Measurements from ENCODE around the gene CCDC73. TPM values are rescaled to one million over a fixed set of nuclear protein-coding genes. Genes with fewer than 3 reads are reported as not detected.
"Not testable (repeated sequence)": the region's sequence is repeated elsewhere in the genome, so short reads cannot be mapped to it uniquely, and the experiment has no call there.

CCDC73 gene
- total and polyA plus RNA-seq, 4 donors: not detected

- no peaks in the 10 kb centered on the region for H3K9me3 ChIP-seq (ENCODE audit: control insufficient read depth, low read length)
- no peak overlapping the region for H3K27ac ChIP-seq (ENCODE audit: low read depth in 1 of 2, low read length in 2 of 2)
- DNase-seq (no peak), ATAC-seq (ENCODE audit: low FRiP score) (no peak)
- no peak overlapping the region for H3K4me3 ChIP-seq (ENCODE audit: low read length in 2 of 2)
- H3K36me3 ChIP-seq (ENCODE audit: control insufficient read depth in 1 of 2, insufficient read depth in 2 of 2, low read length in 1 of 2): no peaks in the 10 kb centered on the region
- intact Hi-C loops (cut with DNase I): no loop called here
- no peaks in the 10 kb centered on the region for H3K4me1 ChIP-seq (ENCODE audit: control insufficient read depth in 1 of 2, insufficient read depth in 2 of 2, low read length in 2 of 2)
- H3K27me3 ChIP-seq (ENCODE audit: control insufficient read depth in 1 of 2, insufficient read depth in 2 of 2, low read length in 1 of 2): no peaks in the 10 kb centered on the region
- WGBS, 2 donors: 37 to 51% methylated on average over 6 of the region's 6 CpGs
Measured at GRCh38 chr11:32830413-32830738, 35.9 kb upstream of the CCDC73 start.

DNA sequence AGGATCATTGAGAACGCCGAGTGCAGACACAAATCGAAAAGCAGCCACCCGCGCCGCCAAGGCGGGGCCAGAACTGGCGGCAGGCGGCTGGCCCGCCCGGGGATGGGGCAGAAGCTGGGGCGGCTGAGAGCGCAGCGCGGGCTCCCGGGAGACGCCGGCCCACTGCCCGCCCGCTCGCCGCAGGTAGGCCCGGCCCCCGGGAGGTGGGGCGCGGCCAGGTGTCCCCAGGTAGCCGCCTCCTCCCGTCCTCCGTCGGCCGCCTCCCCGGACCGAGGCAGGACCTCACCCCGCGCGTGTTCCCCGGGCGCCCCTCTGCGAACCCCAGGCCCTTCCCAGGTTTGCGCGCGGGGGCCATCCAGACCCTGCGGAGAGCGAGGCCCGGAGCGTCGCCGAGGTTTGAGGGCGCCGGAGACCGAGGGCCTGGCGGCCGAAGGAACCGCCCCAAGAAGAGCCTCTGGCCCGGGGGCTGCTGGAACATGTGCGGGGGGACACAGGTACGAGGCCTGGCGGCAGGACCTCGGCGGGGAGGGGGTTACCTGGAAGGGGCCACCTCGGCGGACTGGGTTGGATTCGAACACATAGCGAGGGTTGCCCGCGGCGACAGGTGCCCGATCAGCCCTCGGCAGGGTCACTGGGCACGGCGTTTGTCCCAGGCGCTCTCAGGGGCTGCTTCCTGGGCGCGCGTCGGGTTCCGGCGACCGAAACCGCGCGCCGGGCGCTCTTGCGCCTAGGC lies 35.4 kb upstream of the CCDC73 start, which contains the start of gene PRRG4:
Gene PRRG4, plus strand, starts transcription at position 248 of the 733 bp plus-strand sequence. CDS start 603 bp downstream, outside the sequence.
- intact Hi-C loops (cut with DNase I): no loop called here
- DNase-seq (peak; percentile 74 to 84), ATAC-seq (ENCODE audit: low FRiP score) (peak; percentile 85)
- WGBS, 2 donors: 2 to 3% methylated on average over 55 to 85 of the region's 85 CpGs
- peak within 1 kb of the TSS; percentile 29 to 34 for H3K4me3 ChIP-seq (ENCODE audit: low read length in 2 of 2)
- H3K27me3 ChIP-seq (ENCODE audit: control insufficient read depth in 1 of 2, insufficient read depth in 2 of 2, low read length in 1 of 2): no peaks in the 10 kb centered on the region
- no peak within 1 kb of the TSS for H3K27ac ChIP-seq (ENCODE audit: low read depth in 1 of 2, low read length in 2 of 2)
- no peaks in the 10 kb centered on the region for H3K36me3 ChIP-seq (ENCODE audit: control insufficient read depth in 1 of 2, insufficient read depth in 2 of 2, low read length in 1 of 2)
- H3K9me3 ChIP-seq (ENCODE audit: control insufficient read depth, low read length): no peaks in the 10 kb centered on the region
- H3K4me1 ChIP-seq (ENCODE audit: control insufficient read depth in 1 of 2, insufficient read depth in 2 of 2, low read length in 2 of 2): no peaks in the 10 kb centered on the region

DNA sequence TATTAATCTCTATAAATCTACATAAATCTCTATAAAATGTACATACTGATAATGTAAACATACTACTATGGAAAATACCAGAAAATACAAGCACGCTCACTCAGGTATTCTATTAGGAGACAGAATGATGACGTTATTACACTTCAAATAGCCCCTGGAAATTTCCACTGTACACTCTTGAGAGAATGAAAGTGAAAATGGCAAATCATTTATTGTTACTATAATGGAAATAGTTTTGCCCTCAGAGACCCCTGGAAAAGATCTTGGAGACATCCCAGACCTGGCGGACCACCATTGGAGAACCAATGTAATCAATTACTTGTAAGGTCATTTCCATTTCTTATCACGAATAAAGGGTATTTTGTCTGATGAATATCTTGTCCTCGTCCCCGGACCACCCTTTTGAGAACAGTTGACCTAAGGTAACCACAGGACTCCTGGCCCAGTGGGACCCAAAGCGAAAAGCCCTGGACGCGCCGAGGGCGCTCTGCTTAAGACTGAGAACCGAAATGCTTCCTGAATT lies 34.8 kb upstream of the CCDC73 start:
- Histone ChIP-seq H3K36me3 (ENCODE audit: control insufficient read depth in 1 of 2, insufficient read depth in 2 of 2, low read length in 1 of 2) (no peaks in the 10 kb centered on the region), H3K4me1 (ENCODE audit: control insufficient read depth in 1 of 2, insufficient read depth in 2 of 2, low read length in 2 of 2) (no peaks in the 10 kb centered on the region), H3K9me3 (ENCODE audit: control insufficient read depth, low read length) (no peaks in the 10 kb centered on the region), H3K27me3 (ENCODE audit: control insufficient read depth in 1 of 2, insufficient read depth in 2 of 2, low read length in 1 of 2) (no peaks in the 10 kb centered on the region), H3K4me3 (ENCODE audit: low read length in 2 of 2) (peak overlapping the region; percentile 29 to 34), H3K27ac (ENCODE audit: low read depth in 1 of 2, low read length in 2 of 2) (no peak overlapping the region)
- intact Hi-C loops (cut with DNase I): no loop called here
- 11 to 12% methylated on average over 12 of the region's 12 CpGs for WGBS, 2 donors
- no peak for ATAC-seq (ENCODE audit: low FRiP score)
- no peak for DNase-seq

GRCh38 chr11:32827276-32827675 lies 32.8 kb upstream of the CCDC73 start:
- 0 to 10% methylated on average over 1 of the region's 1 CpG for WGBS, 2 donors
- Histone ChIP-seq H3K4me3 (ENCODE audit: low read length in 2 of 2) (no peak overlapping the region), H3K27ac (ENCODE audit: low read depth in 1 of 2, low read length in 2 of 2) (no peak overlapping the region), H3K9me3 (ENCODE audit: control insufficient read depth, low read length) (no peaks in the 10 kb centered on the region), H3K27me3 (ENCODE audit: control insufficient read depth in 1 of 2, insufficient read depth in 2 of 2, low read length in 1 of 2) (no peaks in the 10 kb centered on the region), H3K4me1 (ENCODE audit: control insufficient read depth in 1 of 2, insufficient read depth in 2 of 2, low read length in 2 of 2) (no peaks in the 10 kb centered on the region), H3K36me3 (ENCODE audit: control insufficient read depth in 1 of 2, insufficient read depth in 2 of 2, low read length in 1 of 2) (no peaks in the 10 kb centered on the region)
- ATAC-seq (ENCODE audit: low FRiP score): no peak
- no peak for DNase-seq
- intact Hi-C loops (cut with DNase I): no loop called here

GRCh38 chr11:32826113-32826512 lies 31.7 kb upstream of the CCDC73 start:
- H3K4me1 ChIP-seq (ENCODE audit: control insufficient read depth in 1 of 2, insufficient read depth in 2 of 2, low read length in 2 of 2): no peaks in the 10 kb centered on the region
- intact Hi-C loops (cut with DNase I): no loop called here
- H3K27me3 ChIP-seq (ENCODE audit: control insufficient read depth in 1 of 2, insufficient read depth in 2 of 2, low read length in 1 of 2): no peaks in the 10 kb centered on the region
- no peaks in the 10 kb centered on the region for H3K9me3 ChIP-seq (ENCODE audit: control insufficient read depth, low read length)
- no peaks in the 10 kb centered on the region for H3K36me3 ChIP-seq (ENCODE audit: control insufficient read depth in 1 of 2, insufficient read depth in 2 of 2, low read length in 1 of 2)
- no peak for DNase-seq
- ATAC-seq (ENCODE audit: low FRiP score): no peak
- no peak overlapping the region for H3K4me3 ChIP-seq (ENCODE audit: low read length in 2 of 2)
- 60 to 74% methylated on average over 3 of the region's 3 CpGs for WGBS, 2 donors
- H3K27ac ChIP-seq (ENCODE audit: low read depth in 1 of 2, low read length in 2 of 2): no peak overlapping the region

DNA sequence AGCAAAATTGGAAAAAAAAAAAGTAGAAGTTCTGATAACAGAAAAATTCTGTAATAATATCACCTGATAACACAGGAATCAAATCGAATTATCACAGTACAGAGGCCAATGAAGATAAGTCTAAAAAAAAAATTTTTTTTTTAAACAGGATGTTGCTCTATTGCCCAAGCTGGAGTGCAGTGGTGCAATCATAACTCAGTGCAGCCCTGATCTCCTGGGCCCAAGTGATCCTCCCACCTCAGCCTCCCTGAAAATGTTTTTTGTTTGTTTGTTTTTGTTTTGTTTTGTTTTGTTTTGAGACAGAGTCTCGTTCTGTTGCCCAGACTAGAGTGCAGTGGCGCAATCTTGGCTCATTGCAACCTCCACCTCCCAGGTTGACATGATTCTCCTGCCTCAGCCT lies 29.2 kb upstream of the CCDC73 start:
- ATAC-seq (ENCODE audit: low FRiP score); H3K4me1 ChIP-seq (ENCODE audit: control insufficient read depth in 1 of 2, insufficient read depth in 2 of 2, low read length in 2 of 2); H3K27me3 ChIP-seq (ENCODE audit: control insufficient read depth in 1 of 2, insufficient read depth in 2 of 2, low read length in 1 of 2); H3K27ac ChIP-seq (ENCODE audit: low read depth in 1 of 2, low read length in 2 of 2); H3K4me3 ChIP-seq (ENCODE audit: low read length in 2 of 2); DNase-seq; intact Hi-C loops (cut with DNase I); H3K9me3 ChIP-seq (ENCODE audit: control insufficient read depth, low read length); H3K36me3 ChIP-seq (ENCODE audit: control insufficient read depth in 1 of 2, insufficient read depth in 2 of 2, low read length in 1 of 2): not testable (repeated sequence)
- WGBS, 2 donors: 78 to 81% methylated on average over 3 of the region's 3 CpGs

GRCh38 chr11:32821917-32822560 lies 27.6 kb upstream of the CCDC73 start:
- no peak for ATAC-seq (ENCODE audit: low FRiP score)
- intact Hi-C loops (cut with DNase I): no loop called here

DNA sequence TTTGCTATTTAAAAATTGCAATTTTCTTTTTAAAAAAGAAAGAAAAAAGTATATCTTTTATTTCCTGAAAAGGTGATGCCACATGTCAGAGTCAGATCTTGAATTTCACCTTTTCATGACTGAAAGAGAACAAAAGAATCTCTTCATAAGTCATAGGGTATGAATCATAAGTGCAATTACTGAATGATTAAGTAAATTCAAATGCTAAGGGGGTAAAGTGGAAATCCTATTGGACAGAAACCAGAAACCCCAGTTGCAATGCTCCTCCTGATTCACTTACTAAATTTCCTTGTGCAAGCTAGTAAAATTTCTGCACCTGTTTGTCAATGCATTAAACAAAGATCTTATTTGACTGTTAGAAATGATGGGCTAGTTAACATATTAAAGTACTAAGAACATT lies 27.1 kb upstream of the CCDC73 start:
- intact Hi-C loops (cut with DNase I): no loop called here
- H3K27me3 ChIP-seq (ENCODE audit: control insufficient read depth in 1 of 2, insufficient read depth in 2 of 2, low read length in 1 of 2): no peaks in the 10 kb centered on the region
- no peak overlapping the region for H3K27ac ChIP-seq (ENCODE audit: low read depth in 1 of 2, low read length in 2 of 2)
- H3K4me1 ChIP-seq (ENCODE audit: control insufficient read depth in 1 of 2, insufficient read depth in 2 of 2, low read length in 2 of 2): no peaks in the 10 kb centered on the region
- no peak for DNase-seq
- no peak for ATAC-seq (ENCODE audit: low FRiP score)
- H3K4me3 ChIP-seq (ENCODE audit: low read length in 2 of 2): no peak overlapping the region
- no peaks in the 10 kb centered on the region for H3K9me3 ChIP-seq (ENCODE audit: control insufficient read depth, low read length)
- H3K36me3 ChIP-seq (ENCODE audit: control insufficient read depth in 1 of 2, insufficient read depth in 2 of 2, low read length in 1 of 2): no peaks in the 10 kb centered on the region

More at GRCh38 chr11:32821917-32822560, 27.6 kb upstream of the CCDC73 start:
- no peaks in the 10 kb centered on the region for H3K9me3 ChIP-seq (ENCODE audit: control insufficient read depth, low read length)
- H3K27me3 ChIP-seq (ENCODE audit: control insufficient read depth in 1 of 2, insufficient read depth in 2 of 2, low read length in 1 of 2): no peaks in the 10 kb centered on the region
- no peak for DNase-seq
- H3K36me3 ChIP-seq (ENCODE audit: control insufficient read depth in 1 of 2, insufficient read depth in 2 of 2, low read length in 1 of 2): no peaks in the 10 kb centered on the region
- no peak overlapping the region for H3K27ac ChIP-seq (ENCODE audit: low read depth in 1 of 2, low read length in 2 of 2)
- WGBS, 2 donors: 77 to 78% methylated on average over 5 of the region's 5 CpGs
- H3K4me3 ChIP-seq (ENCODE audit: low read length in 2 of 2): no peak overlapping the region
- no peaks in the 10 kb centered on the region for H3K4me1 ChIP-seq (ENCODE audit: control insufficient read depth in 1 of 2, insufficient read depth in 2 of 2, low read length in 2 of 2)

DNA sequence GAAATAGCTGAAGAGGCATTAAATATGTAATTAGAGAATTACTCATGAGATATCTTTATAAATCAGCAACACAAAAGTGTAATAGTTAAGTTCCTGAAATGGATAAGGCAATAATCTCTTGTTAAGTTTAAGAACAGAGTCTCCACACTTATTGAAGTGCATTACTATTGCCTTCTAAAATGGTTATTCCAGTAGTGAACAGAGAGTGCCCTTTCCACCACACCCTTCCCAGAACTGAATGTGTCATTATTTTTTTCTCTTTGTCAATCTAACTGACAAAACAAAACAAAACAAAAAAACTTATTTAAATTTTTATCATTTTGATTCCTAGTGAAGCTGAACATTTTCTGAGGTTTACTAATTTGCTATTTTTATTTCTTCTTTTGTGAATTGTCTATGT lies 26.0 kb upstream of the CCDC73 start:
- Histone ChIP-seq H3K9me3 (ENCODE audit: control insufficient read depth, low read length) (no peaks in the 10 kb centered on the region), H3K4me3 (ENCODE audit: low read length in 2 of 2) (no peak overlapping the region), H3K4me1 (ENCODE audit: control insufficient read depth in 1 of 2, insufficient read depth in 2 of 2, low read length in 2 of 2) (no peaks in the 10 kb centered on the region), H3K27me3 (ENCODE audit: control insufficient read depth in 1 of 2, insufficient read depth in 2 of 2, low read length in 1 of 2) (no peaks in the 10 kb centered on the region), H3K27ac (ENCODE audit: low read depth in 1 of 2, low read length in 2 of 2) (no peak overlapping the region), H3K36me3 (ENCODE audit: control insufficient read depth in 1 of 2, insufficient read depth in 2 of 2, low read length in 1 of 2) (no peaks in the 10 kb centered on the region)
- DNase-seq (no peak), ATAC-seq (ENCODE audit: low FRiP score) (no peak)
- intact Hi-C loops (cut with DNase I): no loop called here
